HG03095 (cell line): ENCODE measurements around the gene MAS1L.

ENCODE experiments used
- ATAC-seq: cut with Tn5 transposase; IDR thresholded peaks from one replicate; pipeline ENCODE4 v1.9.1; 2021; ENCODE audit warnings: moderate library complexity; ENCODE audit not compliant: unreplicated experiment

The MAS1L gene

GRCh38 chr6:29487660-29488059 lies at the start of gene MAS1L:
TSS of gene MAS1L (minus strand) at chr6:29487956. CDS start at chr6:29487902, 54 bp downstream.
- no peak for ATAC-seq

GRCh38 chr6:29532320-29532951 lies 44.7 kb upstream of the MAS1L start:
- ATAC-seq = no peak

- peak; percentile 55 for ATAC-seq
Observed at GRCh38 chr6:29531668-29532067, 43.9 kb upstream of the MAS1L start.

- no peak for ATAC-seq
Observed at GRCh38 chr6:29530671-29531310, 43.0 kb upstream of the MAS1L start.

- no peak for ATAC-seq
Observed at GRCh38 chr6:29529956-29530355, 42.2 kb upstream of the MAS1L start.

GRCh38 chr6:29528988-29529560 lies 41.3 kb upstream of the MAS1L start:
- no peak for ATAC-seq

- no peak for ATAC-seq
Observed at GRCh38 chr6:29528300-29528931, 40.7 kb upstream of the MAS1L start.

- ATAC-seq = no peak
Observed at GRCh38 chr6:29527564-29527963, 39.8 kb upstream of the MAS1L start.

- no peak for ATAC-seq
Observed at GRCh38 chr6:29527126-29527525, 39.4 kb upstream of the MAS1L start.

GRCh38 chr6:29525311-29525639 lies 37.5 kb upstream of the MAS1L start:
- ATAC-seq = no peak

- ATAC-seq = no peak
Observed at GRCh38 chr6:29524444-29525310, 36.9 kb upstream of the MAS1L start.

GRCh38 chr6:29524044-29524443 lies 36.3 kb upstream of the MAS1L start:
- no peak for ATAC-seq

GRCh38 chr6:29522227-29522626 lies 34.5 kb upstream of the MAS1L start:
- no peak for ATAC-seq

- ATAC-seq = no peak
Observed at GRCh38 chr6:29521006-29521680, 33.4 kb upstream of the MAS1L start.

GRCh38 chr6:29520232-29520631 lies 32.5 kb upstream of the MAS1L start:
- no peak for ATAC-seq

GRCh38 chr6:29519291-29520010 lies 31.7 kb upstream of the MAS1L start:
- ATAC-seq = no peak

- no peak for ATAC-seq
Observed at GRCh38 chr6:29517728-29518440, 30.1 kb upstream of the MAS1L start.

GRCh38 chr6:29517245-29517644 lies 29.5 kb upstream of the MAS1L start:
- ATAC-seq = no peak

GRCh38 chr6:29516108-29516507 lies 28.4 kb upstream of the MAS1L start:
- ATAC-seq = no peak
